ENCODE measurements around the gene MDP1.

The MDP1 gene

DNA sequence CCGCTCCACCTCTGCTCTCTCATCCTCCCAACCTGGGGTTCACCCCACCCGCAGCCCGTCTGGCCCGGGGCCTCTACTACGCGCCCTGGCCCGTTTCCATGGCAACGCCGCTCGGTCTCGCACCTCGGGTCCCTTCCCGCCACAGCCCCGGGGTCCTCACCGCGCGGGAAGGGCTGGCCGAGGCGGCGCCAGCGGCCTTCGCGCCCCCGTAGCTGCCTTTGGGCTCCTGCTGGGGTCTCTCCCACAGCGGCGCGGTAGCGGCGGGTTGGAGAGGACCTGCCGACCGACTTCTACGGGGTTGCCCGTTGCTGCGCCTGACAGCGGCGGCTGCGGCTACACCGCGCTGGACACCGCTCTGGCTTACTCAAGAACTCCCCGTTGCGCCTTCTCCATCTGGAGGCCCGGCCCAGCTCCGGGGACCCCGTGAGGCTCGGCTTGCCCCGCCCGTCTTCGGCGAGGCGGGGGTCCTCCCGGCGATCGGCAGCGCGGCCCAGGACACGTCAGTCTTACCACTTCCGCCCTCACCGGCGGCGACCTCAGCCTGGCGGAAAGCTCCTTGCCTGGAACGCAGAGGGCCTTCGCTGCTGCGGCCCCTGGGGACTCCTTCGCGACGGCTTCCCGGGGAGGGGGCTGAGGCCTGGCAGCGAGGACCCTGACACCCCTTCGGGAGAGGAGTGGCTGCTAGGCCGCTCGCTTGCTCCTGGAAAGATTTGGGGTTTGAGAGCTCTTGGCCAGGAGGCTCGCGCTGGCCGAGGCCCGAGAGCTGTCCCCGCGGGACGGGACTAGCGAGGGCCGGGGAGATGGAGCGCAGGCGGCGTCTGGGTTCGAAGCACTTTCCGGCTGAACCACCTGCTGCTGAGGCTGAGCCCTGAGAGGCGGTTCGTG, 20.4 kb downstream of the MDP1 start, which contains the start of gene TM9SF1:
Gene TM9SF1 (minus strand): TSS at position 256 of the 885 bp plus-strand sequence. CDS start 422 bp downstream, outside the sequence.
- peak; percentile 88 to 93 (median 90) for DNase-seq

DNA sequence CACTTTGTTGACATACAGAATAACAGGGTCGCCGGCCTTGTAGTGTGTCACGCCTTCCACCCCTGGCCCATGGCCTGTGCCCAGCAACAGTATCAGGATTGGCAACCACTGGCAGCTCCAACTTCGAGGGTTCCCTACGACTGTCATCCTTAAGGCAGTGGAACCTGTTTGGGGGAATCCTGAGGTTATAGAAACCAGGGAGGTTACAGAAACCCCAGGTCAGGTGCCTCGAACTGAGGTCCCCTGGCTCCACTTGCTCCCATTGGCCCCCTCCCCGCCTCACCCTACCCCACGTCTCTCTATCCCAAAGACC, 21.0 kb downstream of the MDP1 start:
- no peak for DNase-seq

DNA sequence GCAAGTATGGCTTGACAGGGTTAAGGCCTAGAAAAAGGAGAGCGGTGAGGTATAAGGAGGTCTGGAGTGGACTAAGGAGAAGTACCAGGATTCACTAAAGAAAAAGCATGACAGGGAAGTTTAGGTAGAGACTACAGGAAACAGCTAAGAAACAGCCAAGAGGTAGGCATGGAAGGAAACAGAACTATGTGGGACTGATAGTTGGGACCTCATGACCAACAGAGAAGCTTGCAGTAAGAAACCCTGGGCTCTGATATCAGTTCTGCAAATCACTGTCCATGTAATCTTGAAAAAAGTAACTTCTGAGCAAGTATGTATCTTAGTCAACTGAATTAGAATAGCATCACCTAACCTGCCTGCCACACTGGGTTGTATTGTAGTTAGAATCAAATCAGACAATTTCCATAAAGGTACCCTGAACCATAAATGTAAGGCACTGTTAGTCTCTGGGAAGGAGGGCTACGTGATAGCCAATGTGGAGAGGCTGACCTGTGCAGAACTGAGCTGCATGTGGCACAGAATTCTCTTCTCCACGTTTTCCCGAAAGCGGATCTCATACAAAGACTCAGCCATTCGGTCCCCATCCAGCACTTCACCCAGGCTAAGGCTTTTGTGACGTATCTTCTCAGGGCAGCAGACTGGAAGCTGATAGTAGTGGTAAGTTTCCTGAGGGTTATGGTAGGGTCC, 21.5 kb downstream of the MDP1 start:
- DNase-seq: no peak

- no peak for DNase-seq
These were observed 22.9 kb downstream of the MDP1 start for GRCh38 chr14:24192933-24193332.

DNA sequence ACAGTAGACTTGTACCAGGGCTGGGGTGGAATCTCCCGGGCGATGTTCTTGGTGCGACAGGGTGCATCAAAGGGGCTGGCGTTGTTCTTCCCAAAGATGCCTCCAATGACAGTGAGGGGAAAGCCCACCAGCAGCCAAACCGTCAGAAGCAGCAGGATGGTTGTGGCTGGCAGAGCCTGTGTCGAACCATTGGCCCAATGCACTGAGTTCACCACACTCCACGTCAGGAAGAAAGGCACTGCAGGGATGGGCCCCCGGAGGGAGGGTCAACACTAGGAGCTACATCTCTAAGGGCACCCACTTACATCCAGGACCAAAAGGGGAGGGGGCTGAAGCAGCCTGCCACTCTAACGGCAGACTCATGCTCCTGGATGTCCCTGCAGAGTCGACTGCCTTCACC, 25.4 kb downstream of the MDP1 start:
- no peak for DNase-seq

DNA sequence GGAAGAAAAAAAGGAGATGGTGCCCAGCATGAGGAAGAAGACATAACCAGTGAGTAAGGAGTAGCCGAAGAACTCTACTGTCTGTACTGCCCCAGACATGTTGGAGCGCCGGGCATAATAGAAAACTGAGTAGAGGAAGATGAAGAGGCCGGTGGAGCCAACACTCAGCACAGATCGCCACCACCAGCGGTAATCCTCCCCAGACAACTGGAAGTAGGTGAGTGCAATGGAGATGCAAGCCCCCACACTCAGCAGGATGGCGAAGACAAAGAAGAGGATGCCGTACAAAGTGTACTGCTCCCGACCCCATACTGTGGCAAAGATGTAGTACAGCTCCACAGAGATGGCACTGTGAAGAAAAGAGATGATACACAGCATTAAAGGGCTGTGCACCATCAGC, 26.4 kb downstream of the MDP1 start:
- no peak for DNase-seq

DNA sequence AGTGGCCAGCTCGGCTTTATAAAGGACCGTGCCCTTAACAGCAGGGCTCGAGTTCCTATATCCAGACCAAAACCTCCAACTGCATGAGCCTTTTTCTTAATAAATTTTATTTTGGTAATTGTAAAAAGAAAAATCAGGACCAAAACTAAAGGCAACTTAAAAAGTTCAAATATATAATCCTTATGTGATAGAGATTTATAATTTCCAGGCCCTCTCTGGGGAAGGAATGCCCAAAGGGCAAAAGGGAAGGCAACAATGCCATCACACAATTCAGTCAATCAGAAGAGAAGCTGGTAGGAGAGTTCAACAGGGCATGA, 26.8 kb downstream of the MDP1 start:
- no peak for DNase-seq

GRCh38 chr14:24188251-24189058, 27.4 kb downstream of the MDP1 start, which contains the start of gene IPO4:
IPO4 (minus strand) TSS chr14:24188816; CDS start chr14:24188787, 29 bp downstream.
- peak; percentile 97 to 98 (median 98) for DNase-seq

GRCh38 chr14:24187539-24187915, 28.3 kb downstream of the MDP1 start:
- no peak for DNase-seq

DNA sequence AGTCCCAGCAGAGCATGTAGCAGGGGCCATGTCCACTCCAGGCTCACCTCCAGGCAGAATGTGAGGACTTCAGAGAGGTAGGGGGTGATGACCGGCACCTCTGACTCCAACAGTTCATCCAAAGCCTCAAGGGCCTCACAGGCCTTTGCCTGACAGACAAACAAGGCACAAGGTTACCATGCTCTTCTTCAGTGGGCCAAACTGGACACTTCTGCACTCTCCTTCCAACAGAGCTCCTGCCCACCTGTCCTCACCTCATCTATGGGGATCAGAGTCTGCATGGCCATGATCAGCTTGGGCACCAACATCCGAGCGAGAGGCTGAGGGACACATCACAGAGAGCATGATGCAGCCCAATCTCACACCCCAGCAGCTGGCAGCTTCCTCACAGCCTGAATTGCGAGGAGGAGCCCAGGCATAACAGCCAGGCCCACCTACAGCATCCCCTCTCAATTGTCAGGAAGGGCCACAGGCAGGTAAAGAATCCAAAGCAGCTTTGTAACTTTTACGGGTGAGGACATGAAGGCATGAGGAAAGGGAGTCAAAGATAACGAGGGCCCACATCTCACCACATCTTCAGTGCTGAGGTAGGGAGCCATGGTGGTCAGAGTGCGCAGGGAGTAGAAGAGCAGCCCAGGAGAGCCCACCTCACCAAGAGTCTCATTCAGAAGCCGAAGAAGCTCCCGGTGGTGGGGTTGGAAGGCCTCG, 28.9 kb downstream of the MDP1 start:
- no peak for DNase-seq

GRCh38 chr14:24185741-24186140, 30.1 kb downstream of the MDP1 start:
- DNase-seq: no peak

DNA sequence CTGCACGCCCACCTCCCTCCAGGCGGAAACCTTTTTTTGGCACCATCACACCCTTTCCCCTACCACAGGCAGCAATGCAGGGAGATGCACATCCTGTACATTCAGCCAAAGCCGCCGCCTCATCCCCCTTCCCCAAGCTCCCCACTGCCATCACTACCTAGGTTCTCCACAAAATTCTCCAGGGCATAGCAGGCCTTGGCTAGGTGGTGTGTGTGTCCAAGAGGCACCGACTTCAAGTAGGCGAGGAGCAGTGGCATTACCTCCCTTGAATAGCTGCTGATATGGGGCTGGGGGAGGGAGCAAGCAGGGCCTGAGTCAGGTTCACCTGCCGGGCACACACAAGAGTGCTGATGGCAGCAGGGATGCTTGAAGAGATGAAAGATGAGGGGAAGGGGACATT, 30.8 kb downstream of the MDP1 start:
- DNase-seq: no peak

GRCh38 chr14:24184104-24184970, 31.5 kb downstream of the MDP1 start:
- no peak for DNase-seq

GRCh38 chr14:24183014-24183481, 32.8 kb downstream of the MDP1 start:
- no peak for DNase-seq

DNA sequence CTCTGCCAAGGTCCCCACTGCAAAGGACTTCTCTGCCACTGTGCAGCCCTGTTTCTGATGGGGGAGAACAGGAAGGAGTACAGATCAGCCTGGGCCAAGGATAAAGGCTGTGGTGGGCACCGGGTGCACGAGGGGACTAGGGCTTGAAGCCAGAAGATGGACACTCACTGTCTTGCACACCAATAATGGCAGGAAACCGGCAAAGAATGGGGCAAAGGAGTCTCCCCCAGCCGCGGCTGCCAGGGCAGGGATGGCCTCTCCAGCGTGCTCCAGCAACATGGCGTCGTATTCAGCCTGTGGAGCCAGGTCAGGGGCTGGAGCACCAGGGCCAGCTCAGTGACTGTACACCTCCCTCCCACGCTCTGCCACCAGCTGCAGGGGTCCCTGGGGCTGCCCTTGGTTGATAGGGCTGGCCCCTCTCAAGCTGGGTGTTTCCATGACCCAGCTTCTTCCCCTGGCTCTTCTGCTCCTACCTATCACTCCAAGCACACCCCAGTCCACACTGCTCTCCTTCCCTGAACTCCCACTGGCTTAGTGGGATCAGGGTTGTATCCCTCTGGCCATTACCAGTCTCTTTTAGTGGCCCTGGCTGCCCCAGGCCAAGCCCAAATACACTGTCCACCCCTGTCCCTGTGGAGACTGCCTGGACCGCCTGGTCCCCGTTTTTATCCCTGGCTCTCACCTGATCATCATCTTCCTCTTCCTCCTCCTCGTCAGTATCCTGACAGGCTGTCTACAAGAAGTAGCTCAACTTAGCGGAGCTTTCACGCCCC, 33.6 kb downstream of the MDP1 start:
- DNase-seq: no peak

DNA sequence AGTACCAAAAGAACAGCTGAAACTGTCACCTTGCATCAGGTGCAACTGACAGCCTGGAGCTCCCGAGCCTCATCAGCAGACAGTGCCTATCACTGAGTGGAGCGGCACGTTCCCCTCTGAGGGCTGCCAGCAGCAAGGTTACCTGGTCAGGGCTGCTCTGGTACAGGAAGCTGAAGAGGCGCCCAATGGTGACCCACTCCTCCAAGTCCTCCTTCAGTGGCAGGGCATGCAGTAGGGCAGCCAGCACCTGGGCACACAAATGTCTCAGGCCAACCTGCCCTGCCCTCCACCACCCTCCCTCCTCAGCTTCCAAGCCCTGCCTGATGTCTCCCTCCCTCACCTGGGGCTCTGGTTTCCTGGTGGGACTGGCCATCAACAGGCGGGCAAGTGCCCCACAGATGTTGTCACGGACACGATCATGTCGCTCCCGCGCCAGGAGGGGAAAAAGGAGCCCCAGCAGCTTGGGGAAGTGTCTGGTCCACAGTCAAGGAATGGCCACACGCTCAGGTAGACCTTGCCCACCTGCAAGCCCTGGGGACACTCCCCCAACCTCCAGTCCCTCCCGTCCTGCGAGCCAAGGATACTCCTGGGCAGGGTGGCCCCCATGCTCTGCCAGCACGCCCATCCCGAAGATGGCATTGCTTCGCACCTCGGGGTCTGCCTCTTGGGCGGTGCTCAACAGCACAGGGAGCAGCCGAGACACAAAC, 34.3 kb downstream of the MDP1 start:
- no peak for DNase-seq

DNA sequence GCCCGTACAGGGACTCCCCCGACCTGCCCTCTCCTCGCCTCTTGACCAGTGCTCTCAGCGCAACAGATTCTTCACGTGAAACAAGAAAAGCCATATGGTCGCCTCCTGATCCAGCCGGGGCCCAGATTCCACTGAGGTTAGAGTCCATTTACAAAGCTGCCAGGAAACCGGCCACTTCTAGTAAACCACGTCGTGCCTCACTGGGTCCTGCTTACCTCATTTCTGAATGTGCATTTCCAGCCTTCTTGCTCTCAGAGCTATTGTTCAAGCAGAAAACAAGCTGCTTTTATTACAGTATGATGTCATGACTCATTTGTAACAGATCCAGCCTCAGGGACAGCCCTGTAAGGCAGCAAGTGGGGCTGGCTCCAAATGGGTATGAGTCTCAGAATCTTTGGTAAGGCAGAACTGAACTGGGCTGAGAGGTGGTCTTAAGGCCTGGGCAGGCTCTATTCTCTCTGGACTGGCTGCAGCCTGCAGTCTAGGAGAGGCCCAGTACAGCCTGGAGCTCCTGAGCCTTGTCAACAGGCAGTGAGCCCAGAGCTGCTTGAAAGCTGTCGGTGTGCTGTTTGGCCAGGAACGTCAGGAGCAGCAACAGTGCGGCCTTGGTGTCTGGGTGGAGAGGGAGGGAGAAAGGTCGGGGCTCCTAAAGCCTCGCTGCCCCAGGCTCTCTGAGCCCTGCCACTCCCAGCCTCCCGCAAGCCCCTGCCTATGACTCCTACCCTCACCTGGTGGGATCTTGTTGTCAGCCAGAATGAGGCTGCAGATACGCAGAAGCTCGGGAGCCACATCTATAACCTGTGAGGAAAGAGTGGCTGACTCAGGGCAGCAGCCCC, 35.7 kb downstream of the MDP1 start:
- no peak for DNase-seq

GRCh38 chr14:24179294-24179960, 36.4 kb downstream of the MDP1 start:
- DNase-seq: no peak
